ENCODE data around the gene DPP4. TPM values are rescaled to one million over a fixed set of nuclear protein-coding genes. Genes with fewer than 3 reads are reported as not detected.

The DPP4 gene
- total and polyA plus RNA-seq, 2 of the 13 experiments (the other 11 are each of a cell fraction or from before 2014, with no cell fraction given), result 39.4 to 109 TPM

DNA sequence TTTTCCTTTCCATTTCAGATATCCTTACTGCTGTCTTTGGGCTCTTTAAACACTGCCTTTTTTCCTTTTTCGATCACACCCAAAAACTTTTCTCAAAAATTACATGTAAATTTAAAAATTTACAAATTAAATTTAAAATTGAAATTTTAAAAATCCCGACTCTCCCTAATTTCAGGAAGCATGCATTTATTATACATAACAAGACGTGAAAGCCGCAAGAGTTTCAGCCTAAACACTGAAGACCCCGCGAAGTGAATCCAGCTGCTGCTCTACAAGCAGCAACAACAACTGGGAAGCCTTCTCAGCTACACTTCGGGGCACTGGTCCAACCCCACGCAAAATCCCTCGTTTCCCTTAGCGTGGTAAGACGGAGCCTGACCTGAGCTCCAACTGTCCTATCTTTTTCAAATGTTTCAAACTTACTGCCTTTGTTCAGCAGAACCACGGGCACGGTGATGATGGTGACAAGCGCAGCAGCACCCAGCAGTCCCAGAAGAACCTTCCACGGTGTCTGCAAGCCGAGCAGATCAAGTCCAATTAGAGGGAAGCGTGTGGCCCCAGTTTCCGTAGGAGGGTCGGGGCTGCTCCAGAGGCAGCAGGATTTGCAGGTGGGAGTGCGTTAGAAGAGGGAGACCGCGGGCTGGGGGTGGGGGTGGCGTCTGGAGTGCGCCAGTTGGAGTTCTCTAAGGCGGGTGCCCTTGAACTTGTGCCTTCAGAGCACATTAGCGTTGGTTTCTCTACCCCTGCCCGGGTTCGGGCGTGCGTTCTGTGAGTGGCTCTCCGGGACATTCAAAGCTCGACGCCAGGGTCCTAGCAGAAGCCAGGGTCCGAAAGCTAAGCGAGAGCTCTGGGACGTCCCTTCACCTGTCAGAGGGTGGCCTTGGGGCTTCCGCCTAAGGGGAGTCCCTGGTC, 783 bp downstream of the DPP4 start (continued):
- TF ChIP-seq, protein P1, sequence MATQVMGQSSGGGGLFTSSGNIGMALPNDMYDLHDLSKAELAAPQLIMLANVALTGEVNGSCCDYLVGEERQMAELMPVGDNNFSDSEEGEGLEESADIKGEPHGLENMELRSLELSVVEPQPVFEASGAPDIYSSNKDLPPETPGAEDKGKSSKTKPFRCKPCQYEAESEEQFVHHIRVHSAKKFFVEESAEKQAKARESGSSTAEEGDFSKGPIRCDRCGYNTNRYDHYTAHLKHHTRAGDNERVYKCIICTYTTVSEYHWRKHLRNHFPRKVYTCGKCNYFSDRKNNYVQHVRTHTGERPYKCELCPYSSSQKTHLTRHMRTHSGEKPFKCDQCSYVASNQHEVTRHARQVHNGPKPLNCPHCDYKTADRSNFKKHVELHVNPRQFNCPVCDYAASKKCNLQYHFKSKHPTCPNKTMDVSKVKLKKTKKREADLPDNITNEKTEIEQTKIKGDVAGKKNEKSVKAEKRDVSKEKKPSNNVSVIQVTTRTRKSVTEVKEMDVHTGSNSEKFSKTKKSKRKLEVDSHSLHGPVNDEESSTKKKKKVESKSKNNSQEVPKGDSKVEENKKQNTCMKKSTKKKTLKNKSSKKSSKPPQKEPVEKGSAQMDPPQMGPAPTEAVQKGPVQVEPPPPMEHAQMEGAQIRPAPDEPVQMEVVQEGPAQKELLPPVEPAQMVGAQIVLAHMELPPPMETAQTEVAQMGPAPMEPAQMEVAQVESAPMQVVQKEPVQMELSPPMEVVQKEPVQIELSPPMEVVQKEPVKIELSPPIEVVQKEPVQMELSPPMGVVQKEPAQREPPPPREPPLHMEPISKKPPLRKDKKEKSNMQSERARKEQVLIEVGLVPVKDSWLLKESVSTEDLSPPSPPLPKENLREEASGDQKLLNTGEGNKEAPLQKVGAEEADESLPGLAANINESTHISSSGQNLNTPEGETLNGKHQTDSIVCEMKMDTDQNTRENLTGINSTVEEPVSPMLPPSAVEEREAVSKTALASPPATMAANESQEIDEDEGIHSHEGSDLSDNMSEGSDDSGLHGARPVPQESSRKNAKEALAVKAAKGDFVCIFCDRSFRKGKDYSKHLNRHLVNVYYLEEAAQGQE (IDR thresholded peaks at IDR 0.05; ENCODE audit: borderline replicate concordance in 1 of 2, low read depth in 1 of 2, low read length in 2 of 2), result peak in 1 of 2 experiments; percentile 8; a peak in 1 of 4 replicates
- TF ChIP-seq PRMT3 (CRISPR knock-in tag; IDR thresholded peaks at IDR 0.05; ENCODE audit: borderline replicate concordance, low read depth), result no peak
- no peak for TF ChIP-seq EZH2 (conservative IDR thresholded peaks at IDR 0.05; ENCODE audit: low read depth, low read length)
- TF ChIP-seq, protein P2, sequence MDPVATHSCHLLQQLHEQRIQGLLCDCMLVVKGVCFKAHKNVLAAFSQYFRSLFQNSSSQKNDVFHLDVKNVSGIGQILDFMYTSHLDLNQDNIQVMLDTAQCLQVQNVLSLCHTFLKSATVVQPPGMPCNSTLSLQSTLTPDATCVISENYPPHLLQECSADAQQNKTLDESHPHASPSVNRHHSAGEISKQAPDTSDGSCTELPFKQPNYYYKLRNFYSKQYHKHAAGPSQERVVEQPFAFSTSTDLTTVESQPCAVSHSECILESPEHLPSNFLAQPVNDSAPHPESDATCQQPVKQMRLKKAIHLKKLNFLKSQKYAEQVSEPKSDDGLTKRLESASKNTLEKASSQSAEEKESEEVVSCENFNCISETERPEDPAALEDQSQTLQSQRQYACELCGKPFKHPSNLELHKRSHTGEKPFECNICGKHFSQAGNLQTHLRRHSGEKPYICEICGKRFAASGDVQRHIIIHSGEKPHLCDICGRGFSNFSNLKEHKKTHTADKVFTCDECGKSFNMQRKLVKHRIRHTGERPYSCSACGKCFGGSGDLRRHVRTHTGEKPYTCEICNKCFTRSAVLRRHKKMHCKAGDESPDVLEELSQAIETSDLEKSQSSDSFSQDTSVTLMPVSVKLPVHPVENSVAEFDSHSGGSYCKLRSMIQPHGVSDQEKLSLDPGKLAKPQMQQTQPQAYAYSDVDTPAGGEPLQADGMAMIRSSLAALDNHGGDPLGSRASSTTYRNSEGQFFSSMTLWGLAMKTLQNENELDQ (CRISPR knock-in tag; IDR thresholded peaks at IDR 0.05; ENCODE audit: borderline replicate concordance), result no peak
- TF ChIP-seq, protein P3, sequence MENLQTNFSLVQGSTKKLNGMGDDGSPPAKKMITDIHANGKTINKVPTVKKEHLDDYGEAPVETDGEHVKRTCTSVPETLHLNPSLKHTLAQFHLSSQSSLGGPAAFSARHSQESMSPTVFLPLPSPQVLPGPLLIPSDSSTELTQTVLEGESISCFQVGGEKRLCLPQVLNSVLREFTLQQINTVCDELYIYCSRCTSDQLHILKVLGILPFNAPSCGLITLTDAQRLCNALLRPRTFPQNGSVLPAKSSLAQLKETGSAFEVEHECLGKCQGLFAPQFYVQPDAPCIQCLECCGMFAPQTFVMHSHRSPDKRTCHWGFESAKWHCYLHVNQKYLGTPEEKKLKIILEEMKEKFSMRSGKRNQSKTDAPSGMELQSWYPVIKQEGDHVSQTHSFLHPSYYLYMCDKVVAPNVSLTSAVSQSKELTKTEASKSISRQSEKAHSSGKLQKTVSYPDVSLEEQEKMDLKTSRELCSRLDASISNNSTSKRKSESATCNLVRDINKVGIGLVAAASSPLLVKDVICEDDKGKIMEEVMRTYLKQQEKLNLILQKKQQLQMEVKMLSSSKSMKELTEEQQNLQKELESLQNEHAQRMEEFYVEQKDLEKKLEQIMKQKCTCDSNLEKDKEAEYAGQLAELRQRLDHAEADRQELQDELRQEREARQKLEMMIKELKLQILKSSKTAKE (CRISPR knock-in tag; IDR thresholded peaks at IDR 0.05; ENCODE audit: borderline replicate concordance), result no peak; the same call in 1 of the 2 replicates
- TF ChIP-seq, protein P4, sequence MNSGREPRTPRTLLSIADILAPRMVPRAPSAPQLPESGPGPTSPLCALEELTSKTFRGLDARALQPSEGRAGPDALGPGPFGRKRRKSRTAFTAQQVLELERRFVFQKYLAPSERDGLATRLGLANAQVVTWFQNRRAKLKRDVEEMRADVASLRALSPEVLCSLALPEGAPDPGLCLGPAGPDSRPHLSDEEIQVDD (CRISPR knock-in tag; IDR thresholded peaks at IDR 0.05; ENCODE audit: borderline replicate concordance), result no peak
- TF ChIP-seq MIER3 (CRISPR knock-in tag; IDR thresholded peaks at IDR 0.05; ENCODE audit: borderline replicate concordance), result peak; percentile 39; the same call in 1 of the 2 replicates
- no peak for TF ChIP-seq ZNF766 (CRISPR knock-in tag; IDR thresholded peaks at IDR 0.05; ENCODE audit: borderline replicate concordance)
- TF ChIP-seq ZNF776 (CRISPR knock-in tag; IDR thresholded peaks at IDR 0.05), result no peak; the same call in 1 of the 2 replicates
- 0 out of 2 replicates have a peak, but pooled peaks have one; percentile 31 for TF ChIP-seq PITX1 (CRISPR knock-in tag; IDR thresholded peaks at IDR 0.05)
- TF ChIP-seq, protein P5, sequence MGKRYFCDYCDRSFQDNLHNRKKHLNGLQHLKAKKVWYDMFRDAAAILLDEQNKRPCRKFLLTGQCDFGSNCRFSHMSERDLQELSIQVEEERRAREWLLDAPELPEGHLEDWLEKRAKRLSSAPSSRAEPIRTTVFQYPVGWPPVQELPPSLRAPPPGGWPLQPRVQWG (CRISPR knock-in tag; IDR thresholded peaks at IDR 0.05; ENCODE audit: borderline replicate concordance, low read depth), result no peak
- no peak for TF ChIP-seq ZNF180 (CRISPR knock-in tag; IDR thresholded peaks at IDR 0.05; ENCODE audit: borderline replicate concordance, low read depth)
- no peak for TF ChIP-seq ZNF282 (IDR thresholded peaks at IDR 0.05; ENCODE audit: partially characterized antibody)
- TF ChIP-seq DNMT1 (CRISPR knock-in tag; IDR thresholded peaks at IDR 0.05), result 0 out of 2 replicates have a peak, but pooled peaks have one; percentile 30
- no peak for TF ChIP-seq ZNF17 (CRISPR knock-in tag; IDR thresholded peaks at IDR 0.05)
- TF ChIP-seq ZNF562 (CRISPR knock-in tag; IDR thresholded peaks at IDR 0.05; ENCODE audit: borderline replicate concordance), result no peak
- TF ChIP-seq ZBTB21 (CRISPR knock-in tag; IDR thresholded peaks at IDR 0.05), result no peak
